GM19099 (cell line): ENCODE data around the gene SLU7.

Source experiments
- POLR2A ChIP-seq: IDR thresholded peaks from 3 replicates; pipeline ENCODE4 v1.6.1; 2011; ENCODE audit warnings: low read depth; ENCODE audit not compliant: insufficient read length; ENCODE audit errors: extremely low read depth

The SLU7 gene

GRCh38 chr5:160456480-160457177 lies 37.7 kb upstream of the SLU7 start:
- no peak for TF ChIP-seq POLR2A

GRCh38 chr5:160455600-160455999 lies 36.7 kb upstream of the SLU7 start:
- no peak for TF ChIP-seq POLR2A

- no peak for TF ChIP-seq POLR2A
Observed at GRCh38 chr5:160453751-160454150, 34.9 kb upstream of the SLU7 start.

- TF ChIP-seq POLR2A = no peak
Observed at GRCh38 chr5:160452795-160453194, 33.9 kb upstream of the SLU7 start.

- TF ChIP-seq POLR2A = no peak
Observed at GRCh38 chr5:160452036-160452435, 33.2 kb upstream of the SLU7 start.

GRCh38 chr5:160451281-160451680 lies 32.4 kb upstream of the SLU7 start:
- no peak for TF ChIP-seq POLR2A

GRCh38 chr5:160450164-160450932 lies 31.5 kb upstream of the SLU7 start:
- no peak for TF ChIP-seq POLR2A

GRCh38 chr5:160449458-160449857 lies 30.6 kb upstream of the SLU7 start:
- no peak for TF ChIP-seq POLR2A

- TF ChIP-seq POLR2A = no peak
Observed at GRCh38 chr5:160448886-160449285, 30.0 kb upstream of the SLU7 start.

GRCh38 chr5:160445751-160446150 lies 26.9 kb upstream of the SLU7 start:
- no peak for TF ChIP-seq POLR2A

GRCh38 chr5:160445132-160445531 lies 26.3 kb upstream of the SLU7 start:
- TF ChIP-seq POLR2A = no peak

- TF ChIP-seq POLR2A = no peak
Observed at GRCh38 chr5:160444407-160444806, 25.5 kb upstream of the SLU7 start.

GRCh38 chr5:160442824-160443431 lies 24.0 kb upstream of the SLU7 start:
- peak; percentile 26 for TF ChIP-seq POLR2A

GRCh38 chr5:160441311-160441781 lies 22.5 kb upstream of the SLU7 start:
- no peak for TF ChIP-seq POLR2A

GRCh38 chr5:160439205-160439600 lies 20.3 kb upstream of the SLU7 start:
- TF ChIP-seq POLR2A = no peak
